Brain microvascular endothelial cell (primary cell): Measurements from ENCODE around the gene AFG1L.
"Not testable (repeated sequence)": the region's sequence is repeated elsewhere in the genome, so short reads cannot be mapped to it uniquely, and the experiment has no call there.

Experiments used
- DNase-seq: peaks from one replicate; pipeline ENCODE4 v3.0.0-alpha.2; 2020
- H3K27ac ChIP-seq: fragments of 250-450 bp; sonication (Bioruptor Pico); 2 replicates; pipeline ENCODE4 v1.5.1; 2020; ENCODE audit warnings: mild to moderate bottlenecking, moderate library complexity
- H3K27me3 ChIP-seq: fragments of 250-450 bp; sonication (Bioruptor Pico); replicated peaks from 2 replicates; pipeline ENCODE4 v1.5.1; 2020; ENCODE audit warnings: mild to moderate bottlenecking
- H3K36me3 ChIP-seq: fragments of 250-450 bp; sonication (Bioruptor Pico); replicated peaks from 2 replicates; pipeline ENCODE4 v1.5.1; 2020; ENCODE audit warnings: mild to moderate bottlenecking
- H3K4me3 ChIP-seq: 2 replicates; pipeline ENCODE4 v1.5.1; 2011; ENCODE audit warnings: low read depth, mild to moderate bottlenecking, control low read depth, low read length, moderate library complexity
- CTCF ChIP-seq: IDR thresholded peaks from 2 replicates; pipeline ENCODE4 v1.5.1; 2011; ENCODE audit warnings: low read depth, mild to moderate bottlenecking, moderate library complexity, low read length, control low read depth, inconsistent platforms; ENCODE audit errors: missing control alignments
- in situ Hi-C: cut with HindIII; loops from 2 replicates; pipeline ENCODE4 v1.10.0; 2017; ENCODE audit warnings: low sequenced_read_pairs, low pct_ligation_motif_present

Gene AFG1L

GRCh38 chr6:108294727-108295625 lies at the start of gene AFG1L:
Gene AFG1L (plus strand): TSS chr6:108295054. CDS start chr6:108295080, 26 bp downstream.
- in situ Hi-C loops, result no loop called here
- DNase-seq, result peak; percentile 87
- Histone ChIP-seq H3K27ac (peak within 1 kb of the TSS; percentile 88), H3K27me3 (no peaks in the 10 kb centered on the region), H3K4me3 (peak within 1 kb of the TSS; percentile 97), H3K36me3 (no peaks in the 10 kb centered on the region)
- no peak for TF ChIP-seq CTCF

DNA sequence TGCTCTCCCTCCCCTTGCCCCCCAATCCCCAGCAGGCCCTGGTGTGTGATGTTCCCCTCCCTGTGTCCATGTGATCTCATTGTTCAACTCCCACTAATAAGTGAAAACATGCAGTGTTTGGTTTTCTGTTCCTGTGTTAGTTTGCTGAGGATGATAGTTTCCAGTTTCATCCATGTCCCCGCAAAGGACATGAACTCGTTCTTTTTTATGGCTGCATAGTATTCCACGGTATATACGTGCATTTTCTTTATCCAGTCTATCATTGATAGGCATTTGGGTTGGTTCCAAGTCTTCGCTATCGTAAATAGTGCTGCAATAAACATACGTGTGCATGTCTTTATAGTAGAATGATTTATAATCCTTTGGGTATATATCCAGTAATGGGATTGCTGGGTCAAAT lies 49.8 kb upstream of the AFG1L start:
- H3K4me3 ChIP-seq, DNase-seq, H3K27me3 ChIP-seq, H3K36me3 ChIP-seq, in situ Hi-C loops, H3K27ac ChIP-seq: not testable (repeated sequence)

GRCh38 chr6:108247965-108248536 lies 46.8 kb upstream of the AFG1L start:
- H3K27ac ChIP-seq, result no peak overlapping the region
- H3K4me3 ChIP-seq, result no peak overlapping the region
- in situ Hi-C loops, result no loop called here
- DNase-seq, result no peak
- no peak for TF ChIP-seq CTCF
- H3K27me3 ChIP-seq, result no peaks in the 10 kb centered on the region
- H3K36me3 ChIP-seq, result no peaks in the 10 kb centered on the region

DNA sequence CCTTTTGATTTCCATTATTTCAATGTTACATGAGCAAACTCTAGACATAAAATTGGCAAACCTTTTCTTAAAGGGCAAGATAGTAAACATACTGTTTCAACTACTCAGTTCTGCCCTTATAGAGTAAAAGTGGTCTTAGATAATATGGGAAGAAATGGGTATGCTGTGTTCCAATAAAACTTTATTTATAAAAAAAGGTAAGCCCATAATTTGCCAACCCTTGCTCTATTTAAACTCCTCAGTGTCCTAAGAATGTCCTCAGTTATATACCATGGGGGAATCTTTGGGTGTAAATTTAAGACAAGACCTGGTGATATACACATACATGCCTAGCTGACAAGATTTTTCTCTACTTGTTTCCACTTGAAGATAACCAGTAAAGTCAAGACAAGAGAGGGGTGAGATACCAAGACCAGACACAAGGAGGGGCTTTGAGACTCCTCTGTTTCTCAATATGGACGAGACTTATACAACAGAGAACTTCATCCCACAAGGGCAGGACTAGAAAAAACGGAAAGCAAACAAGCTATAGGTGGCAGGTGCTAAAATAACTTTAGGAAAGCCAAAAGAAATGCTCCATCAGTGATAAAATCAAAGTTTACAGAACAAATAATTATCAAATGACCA lies 44.5 kb upstream of the AFG1L start:
- no peak overlapping the region for H3K27ac ChIP-seq
- no peak overlapping the region for H3K4me3 ChIP-seq
- peak; percentile 50 for DNase-seq
- TF ChIP-seq CTCF, result peak; percentile 61
- no peaks in the 10 kb centered on the region for H3K27me3 ChIP-seq
- in situ Hi-C loops, result no loop called here
- no peaks in the 10 kb centered on the region for H3K36me3 ChIP-seq

DNA sequence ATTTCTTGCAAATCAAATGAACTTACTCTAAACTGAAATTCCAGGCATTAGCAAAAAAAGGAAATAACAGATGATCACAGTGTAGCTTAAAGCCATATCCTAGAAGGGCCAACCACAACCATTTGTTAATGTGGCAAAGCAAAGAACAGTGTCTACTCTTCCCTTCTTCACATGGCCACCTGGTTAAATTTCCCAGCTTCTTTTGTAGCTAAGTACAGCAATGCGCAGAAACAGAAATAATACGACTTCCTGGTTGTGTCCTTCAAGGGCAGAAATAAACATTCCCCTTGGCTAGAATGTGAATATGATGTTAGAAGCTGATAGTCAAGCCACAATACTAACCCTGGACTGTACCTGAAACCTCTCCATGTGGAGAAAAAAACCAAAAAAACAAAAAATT lies 43.6 kb upstream of the AFG1L start:
- DNase-seq, result no peak
- H3K27ac ChIP-seq, result no peak overlapping the region
- no peak overlapping the region for H3K4me3 ChIP-seq
- no peaks in the 10 kb centered on the region for H3K27me3 ChIP-seq
- in situ Hi-C loops, result no loop called here
- TF ChIP-seq CTCF, result no peak
- no peaks in the 10 kb centered on the region for H3K36me3 ChIP-seq

DNA sequence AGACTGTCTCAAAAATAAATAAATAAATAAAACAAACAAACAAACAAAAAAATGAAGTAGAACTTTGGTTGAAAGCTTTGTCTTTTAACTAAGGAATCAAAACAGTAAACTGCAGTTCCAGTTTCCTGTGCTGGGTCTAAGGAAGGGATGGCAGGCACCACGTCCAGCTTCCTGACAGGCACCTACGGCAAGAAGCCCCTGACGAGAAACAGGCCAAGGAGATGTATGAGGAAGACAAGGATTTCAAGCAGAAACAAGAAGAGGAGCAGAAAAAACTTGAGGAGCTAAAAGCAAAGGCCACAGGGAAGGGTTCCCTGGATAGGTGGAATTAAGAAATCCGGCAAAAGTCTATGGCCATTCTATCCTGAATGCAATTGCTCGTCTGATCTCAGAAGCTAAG lies 42.8 kb upstream of the AFG1L start:
- no peak for DNase-seq
- no peak overlapping the region for H3K27ac ChIP-seq
- TF ChIP-seq CTCF, result no peak
- no peaks in the 10 kb centered on the region for H3K27me3 ChIP-seq
- no peaks in the 10 kb centered on the region for H3K36me3 ChIP-seq
- no peak overlapping the region for H3K4me3 ChIP-seq
- in situ Hi-C loops, result no loop called here
